GM18505 (cell line): ENCODE results near the gene CNBD2.
"Not testable (repeated sequence)": the region's sequence is repeated elsewhere in the genome, so short reads cannot be mapped to it uniquely, and the experiment has no call there.

Source experiments
- ATAC-seq: cut with Tn5 transposase; IDR thresholded peaks from one replicate; pipeline ENCODE4 v1.9.1; 2021; ENCODE audit not compliant: unreplicated experiment
- POLR2A ChIP-seq: IDR thresholded peaks from 4 replicates; pipeline ENCODE4 v1.6.1; 2011; ENCODE audit warnings: borderline replicate concordance; ENCODE audit not compliant: insufficient read depth, insufficient read length; ENCODE audit errors: extremely low read depth

Gene CNBD2

GRCh38 chr20:35954200-35954906 lies 14.0 kb upstream of the CNBD2 start, which contains the start of gene SCAND1:
Gene SCAND1 (minus strand): TSS chr20:35954502. CDS start chr20:35954284, 218 bp downstream.
- peak; percentile 88 for ATAC-seq
- TF ChIP-seq POLR2A: peak; percentile 96

GRCh38 chr20:35954907-35955251 lies 13.5 kb upstream of the CNBD2 start:
- no peak for TF ChIP-seq POLR2A
- peak; percentile 0 for ATAC-seq

GRCh38 chr20:35956616-35957015 lies 11.8 kb upstream of the CNBD2 start:
- ATAC-seq: no peak
- TF ChIP-seq POLR2A: no peak

- ATAC-seq: not testable (repeated sequence)
These were observed 9.1 kb upstream of the CNBD2 start for GRCh38 chr20:35959291-35959690.

GRCh38 chr20:35963878-35964277 lies 4.5 kb upstream of the CNBD2 start:
- no peak for ATAC-seq
- TF ChIP-seq POLR2A: no peak

GRCh38 chr20:35968930-35969329 lies 540 bp downstream of the CNBD2 start:
- no peak for TF ChIP-seq POLR2A
- no peak for ATAC-seq

- ATAC-seq: no peak
- TF ChIP-seq POLR2A: no peak
These were observed 3.6 kb downstream of the CNBD2 start for GRCh38 chr20:35971981-35972380.

- ATAC-seq: no peak
These were observed 4.1 kb downstream of the CNBD2 start for GRCh38 chr20:35972462-35972861.

GRCh38 chr20:35974256-35974655 lies 5.9 kb downstream of the CNBD2 start:
- TF ChIP-seq POLR2A: no peak
- ATAC-seq: no peak

More at GRCh38 chr20:35972462-35972861, 4.1 kb downstream of the CNBD2 start:
- no peak for TF ChIP-seq POLR2A

GRCh38 chr20:35975576-35976373 lies 7.4 kb downstream of the CNBD2 start:
- no peak for ATAC-seq
- no peak for TF ChIP-seq POLR2A

- no peak for TF ChIP-seq POLR2A
- ATAC-seq: no peak
These were observed 9.7 kb downstream of the CNBD2 start for GRCh38 chr20:35978041-35978513.

GRCh38 chr20:35979544-35979943 lies 11.2 kb downstream of the CNBD2 start:
- TF ChIP-seq POLR2A: no peak

GRCh38 chr20:35981969-35982368 lies 13.6 kb downstream of the CNBD2 start:
- no peak for ATAC-seq
- no peak for TF ChIP-seq POLR2A

More at GRCh38 chr20:35979544-35979943, 11.2 kb downstream of the CNBD2 start:
- no peak for ATAC-seq

- ATAC-seq: no peak
- TF ChIP-seq POLR2A: no peak
These were observed 16.0 kb downstream of the CNBD2 start for GRCh38 chr20:35984382-35984781.

GRCh38 chr20:35985806-35986205 lies 17.4 kb downstream of the CNBD2 start:
- no peak for ATAC-seq
- no peak for TF ChIP-seq POLR2A

GRCh38 chr20:35988910-35989463 lies 20.6 kb downstream of the CNBD2 start:
- ATAC-seq: no peak
- no peak for TF ChIP-seq POLR2A
